NB4 (cell line): ENCODE results near the gene HBZ.

Source experiments
- MYC ChIP-seq: IDR thresholded peaks from 2 replicates; pipeline ENCODE4 v1.6.1; 2011; ENCODE audit warnings: low read depth, low read length
- POLR2A ChIP-seq: IDR thresholded peaks from 2 replicates; pipeline ENCODE4 v1.6.1; 2011; ENCODE audit warnings: mild to moderate bottlenecking; ENCODE audit not compliant: insufficient read length; ENCODE audit errors: extremely low read depth
- TF ChIP-seq, protein P1 (sequence below): IDR thresholded peaks from one replicate; pipeline ENCODE4 v1.5.1; 2012; ENCODE audit warnings: low read depth, low read length
- TF ChIP-seq, protein P2 (sequence below): IDR thresholded peaks from 2 replicates; pipeline ENCODE4 v1.6.1; 2011; ENCODE audit warnings: low read depth, low read length

GRCh38 chr16:129075-129474 is 23.4 kb upstream of the HBZ start:
- TF ChIP-seq, protein P1, sequence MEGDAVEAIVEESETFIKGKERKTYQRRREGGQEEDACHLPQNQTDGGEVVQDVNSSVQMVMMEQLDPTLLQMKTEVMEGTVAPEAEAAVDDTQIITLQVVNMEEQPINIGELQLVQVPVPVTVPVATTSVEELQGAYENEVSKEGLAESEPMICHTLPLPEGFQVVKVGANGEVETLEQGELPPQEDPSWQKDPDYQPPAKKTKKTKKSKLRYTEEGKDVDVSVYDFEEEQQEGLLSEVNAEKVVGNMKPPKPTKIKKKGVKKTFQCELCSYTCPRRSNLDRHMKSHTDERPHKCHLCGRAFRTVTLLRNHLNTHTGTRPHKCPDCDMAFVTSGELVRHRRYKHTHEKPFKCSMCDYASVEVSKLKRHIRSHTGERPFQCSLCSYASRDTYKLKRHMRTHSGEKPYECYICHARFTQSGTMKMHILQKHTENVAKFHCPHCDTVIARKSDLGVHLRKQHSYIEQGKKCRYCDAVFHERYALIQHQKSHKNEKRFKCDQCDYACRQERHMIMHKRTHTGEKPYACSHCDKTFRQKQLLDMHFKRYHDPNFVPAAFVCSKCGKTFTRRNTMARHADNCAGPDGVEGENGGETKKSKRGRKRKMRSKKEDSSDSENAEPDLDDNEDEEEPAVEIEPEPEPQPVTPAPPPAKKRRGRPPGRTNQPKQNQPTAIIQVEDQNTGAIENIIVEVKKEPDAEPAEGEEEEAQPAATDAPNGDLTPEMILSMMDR: no peak
- TF ChIP-seq POLR2A (no peak), MYC (no peak)
- TF ChIP-seq, protein P2, sequence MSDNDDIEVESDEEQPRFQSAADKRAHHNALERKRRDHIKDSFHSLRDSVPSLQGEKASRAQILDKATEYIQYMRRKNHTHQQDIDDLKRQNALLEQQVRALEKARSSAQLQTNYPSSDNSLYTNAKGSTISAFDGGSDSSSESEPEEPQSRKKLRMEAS: no peak
